PC-3 (cell line): Measurements from ENCODE around the gene IGLON5. TPM values are rescaled to one million over a fixed set of nuclear protein-coding genes. Genes with fewer than 3 reads are reported as not detected.

ENCODE experiments used
- ATAC-seq: fragments of 200-7000 bp; cut with Tn5 transposase; 2 replicates; pipeline ENCODE4 v1.9.1; 2020; ENCODE audit warnings: mild to moderate bottlenecking, moderate library complexity
- BruUV-seq: library from RNA; stranded (reverse); fragments of 400-500 nt; replicated peaks from 2 replicates; lab custom pipeline; 2021; lab: Mats Ljungman, UMichigan
- CTCF ChIA-PET: fragments of 300-600 bp; sonication (Branson Sonifier 250); formaldehyde crosslinking; loops from one replicate; lab custom pipeline; 2022; ENCODE audit warnings: antibody characterized with exemption; lab: Charles Lee
- POLR2A ChIA-PET: fragments of 300-600 bp; sonication (Branson Sonifier 250); formaldehyde crosslinking; loops from one replicate; lab custom pipeline; 2022; ENCODE audit warnings: antibody characterized with exemption; ENCODE audit not compliant: unreplicated experiment; lab: Charles Lee
- DNase-seq: peaks from one replicate; pipeline ENCODE4 v3.0.0-alpha.2; 2015
- H2AFZ ChIP-seq: fragments of 300-600 bp; sonication (generic); 2 replicates; pipeline ENCODE4 v1.6.0; 2016; ENCODE audit warnings: antibody characterized with exemption, low read length
- H3F3A ChIP-seq: fragments of 300-600 bp; sonication (generic); one replicate; pipeline ENCODE4 v1.6.0; 2017; ENCODE audit warnings: antibody characterized with exemption, low read length, control low read depth, mild to moderate bottlenecking; ENCODE audit not compliant: unreplicated experiment
- H3K27ac ChIP-seq: fragments of 300-600 bp; sonication (generic); 2 replicates; pipeline ENCODE4 v1.5.1; 2016; ENCODE audit warnings: mild to moderate bottlenecking, low read length
- H3K27me3 ChIP-seq: fragments of 300-600 bp; sonication (generic); 2 replicates; pipeline ENCODE4 v1.6.1; 2016; ENCODE audit warnings: low read length, mixed read lengths
- H3K36me3 ChIP-seq: fragments of 300-600 bp; sonication (generic); 2 replicates; pipeline ENCODE4 v1.6.1; 2016; ENCODE audit warnings: low read depth, mixed run types, low read length, mixed read lengths
- H3K4me1 ChIP-seq: fragments of 300-600 bp; sonication (generic); 2 replicates; pipeline ENCODE4 v1.5.1; 2016; ENCODE audit warnings: low read length; ENCODE audit not compliant: insufficient read depth
- H3K4me2 ChIP-seq: fragments of 300-600 bp; sonication (generic); 2 replicates; pipeline ENCODE4 v1.6.0; 2016; ENCODE audit warnings: low read length
- H3K4me3 ChIP-seq: fragments of 300-600 bp; sonication (generic); 2 replicates; pipeline ENCODE4 v1.5.1; 2016; ENCODE audit warnings: mild to moderate bottlenecking, low read length, mixed read lengths
- H3K79me2 ChIP-seq: fragments of 300-600 bp; sonication (generic); 2 replicates; pipeline ENCODE4 v1.6.1; 2017; ENCODE audit warnings: low read length, mixed read lengths
- H3K9ac ChIP-seq: fragments of 300-600 bp; sonication (generic); 2 replicates; pipeline ENCODE4 v1.6.0; 2016; ENCODE audit warnings: mild to moderate bottlenecking, low read length
- H3K9me2 ChIP-seq: fragments of 300-600 bp; sonication (generic); replicated peaks from 2 replicates; pipeline ENCODE4 v1.6.1; 2016; ENCODE audit warnings: mixed run types, low read length, mixed read lengths
- H3K9me3 ChIP-seq: fragments of 300-600 bp; sonication (generic); 2 replicates; pipeline ENCODE4 v1.6.1; 2016; ENCODE audit warnings: low read length, mixed read lengths
- H4K20me1 ChIP-seq: fragments of 300-600 bp; sonication (generic); 2 replicates; pipeline ENCODE4 v1.6.1; 2016; ENCODE audit warnings: low read length, mixed read lengths
- CTCF ChIP-seq: fragments of 300-600 bp; sonication (generic); conservative IDR thresholded peaks from 2 replicates; pipeline ENCODE4 v1.5.1; 2017; ENCODE audit warnings: antibody characterized with exemption, low read depth, mild to moderate bottlenecking, low read length
- EZH2 ChIP-seq: fragments of 300-600 bp; sonication (generic); IDR thresholded peaks from one replicate; pipeline ENCODE4 v1.6.1; 2017; ENCODE audit warnings: antibody characterized with exemption, mild to moderate bottlenecking, low read length; ENCODE audit not compliant: unreplicated experiment
- EZH2phosphoT487 ChIP-seq: fragments of 300-600 bp; sonication (generic); IDR thresholded peaks from 2 replicates; pipeline ENCODE4 v1.6.1; 2018; ENCODE audit warnings: mild to moderate bottlenecking, antibody characterized with exemption, low read length, borderline replicate concordance
- intact Hi-C: fragments of 100-400 bp; cut with micrococcal nuclease; formaldehyde crosslinking; loops from 2 replicates; pipeline ENCODE4 v1.9.0; 2023
- total RNA-seq: library from RNA; depleted of rRNA; stranded (reverse); fragments of >200 nt; gene quantifications from 2 replicates; pipeline ENCODE4 v1.2.3, GENCODE V29; 2014; rRNA removed

IGLON5 gene
- total RNA-seq, 1 experiment from 2014 or later, result not detected

GRCh38 chr19:51377422-51377821 lies 66.0 kb downstream of the IGLON5 start:
- Histone ChIP-seq H3K4me2 (no peak overlapping the region), H3K27me3 (no peaks in the 10 kb centered on the region), H3K4me3 (no peak overlapping the region), H3K4me1 (peaks cover 3% of the 10 kb centered on the region; the same call in 1 of the 2 replicates), H4K20me1 (no peaks in the 10 kb centered on the region), H3K36me3 (no peaks in the 10 kb centered on the region), H3K79me2 (no peaks in the 10 kb centered on the region), H3K9me2 (no peaks in the 10 kb centered on the region), H2AFZ (no peak overlapping the region), H3F3A (no peaks in the 10 kb centered on the region), H3K9ac (no peak overlapping the region), H3K27ac (no peak overlapping the region), H3K9me3 (no peaks in the 10 kb centered on the region)
- BruUV-seq, result no TSS peak
- TF ChIP-seq CTCF (no peak), EZH2 (no peak), EZH2phosphoT487 (no peak)
- CTCF ChIA-PET, result no interaction called here
- ATAC-seq (no peak), DNase-seq (no peak)
- POLR2A ChIA-PET, result no interaction called here
- intact Hi-C loops, result no loop called here

GRCh38 chr19:51380379-51380778 lies 68.9 kb downstream of the IGLON5 start:
- Histone ChIP-seq H3K9me2 (no peaks in the 10 kb centered on the region), H3K27me3 (no peaks in the 10 kb centered on the region), H3K4me1 (peaks cover 3% of the 10 kb centered on the region; the same call in 1 of the 2 replicates), H4K20me1 (no peaks in the 10 kb centered on the region), H3K27ac (no peak overlapping the region), H2AFZ (no peak overlapping the region), H3K79me2 (no peaks in the 10 kb centered on the region), H3K36me3 (no peaks in the 10 kb centered on the region), H3K9ac (no peak overlapping the region), H3K4me3 (no peak overlapping the region), H3K4me2 (no peak overlapping the region), H3F3A (no peaks in the 10 kb centered on the region), H3K9me3 (no peaks in the 10 kb centered on the region)
- no TSS peak for BruUV-seq
- TF ChIP-seq CTCF (no peak), EZH2 (no peak), EZH2phosphoT487 (no peak)
- intact Hi-C loops, result no loop called here
- DNase-seq (no peak), ATAC-seq (no peak)
- ChIA-PET CTCF (no interaction called here), POLR2A (no interaction called here)

Other genes with a start within 250 kb of the IGLON5 start
- gene KLK13, start 246.6 kb upstream of the IGLON5 start, total RNA-seq, result not detected in 2 replicates
- gene KLK14, start 228.8 kb upstream of the IGLON5 start, total RNA-seq, result not detected in 2 replicates
- gene CTU1, start 203.2 kb upstream of the IGLON5 start, total RNA-seq, result 29.0 and 40.8 TPM in 2 replicates
- not detected in 2 replicates for gene SIGLEC9, start 186.7 kb upstream of the IGLON5 start, total RNA-seq
- not detected in 2 replicates for gene SIGLEC7, start 169.3 kb upstream of the IGLON5 start, total RNA-seq
- 2.2 and 6.0 TPM in 2 replicates for gene CD33, start 86.6 kb upstream of the IGLON5 start, total RNA-seq
- not detected in 2 replicates for gene SIGLECL1, start 60.6 kb upstream of the IGLON5 start, total RNA-seq
- gene VSIG10L, start 30.5 kb downstream of the IGLON5 start, total RNA-seq, result 3.1 and 3.5 TPM in 2 replicates
- 249 and 320 TPM in 2 replicates for gene ETFB, start 54.7 kb downstream of the IGLON5 start, total RNA-seq
- 0.95 TPM in 1 of 2 replicates, not detected in the other for gene CLDND2, start 57.4 kb downstream of the IGLON5 start, total RNA-seq
- not detected in 2 replicates for gene NKG7, start 61.0 kb downstream of the IGLON5 start, total RNA-seq
- gene LIM2, start 76.3 kb downstream of the IGLON5 start, total RNA-seq, result not detected in 2 replicates
- not detected in 2 replicates for gene C19orf84, start 78.9 kb downstream of the IGLON5 start, total RNA-seq
- not detected in 2 replicates for gene SIGLEC10, start 106.0 kb downstream of the IGLON5 start, total RNA-seq
- not detected in 2 replicates for gene SIGLEC8, start 146.8 kb downstream of the IGLON5 start, total RNA-seq
- not detected in 2 replicates for gene CEACAM18, start 166.9 kb downstream of the IGLON5 start, total RNA-seq
- not detected in 2 replicates for gene SIGLEC12, start 190.2 kb downstream of the IGLON5 start, total RNA-seq
- not detected in 2 replicates for gene SIGLEC6, start 220.0 kb downstream of the IGLON5 start, total RNA-seq